ENCODE data around the gene MYD88.

MYD88 gene

DNA sequence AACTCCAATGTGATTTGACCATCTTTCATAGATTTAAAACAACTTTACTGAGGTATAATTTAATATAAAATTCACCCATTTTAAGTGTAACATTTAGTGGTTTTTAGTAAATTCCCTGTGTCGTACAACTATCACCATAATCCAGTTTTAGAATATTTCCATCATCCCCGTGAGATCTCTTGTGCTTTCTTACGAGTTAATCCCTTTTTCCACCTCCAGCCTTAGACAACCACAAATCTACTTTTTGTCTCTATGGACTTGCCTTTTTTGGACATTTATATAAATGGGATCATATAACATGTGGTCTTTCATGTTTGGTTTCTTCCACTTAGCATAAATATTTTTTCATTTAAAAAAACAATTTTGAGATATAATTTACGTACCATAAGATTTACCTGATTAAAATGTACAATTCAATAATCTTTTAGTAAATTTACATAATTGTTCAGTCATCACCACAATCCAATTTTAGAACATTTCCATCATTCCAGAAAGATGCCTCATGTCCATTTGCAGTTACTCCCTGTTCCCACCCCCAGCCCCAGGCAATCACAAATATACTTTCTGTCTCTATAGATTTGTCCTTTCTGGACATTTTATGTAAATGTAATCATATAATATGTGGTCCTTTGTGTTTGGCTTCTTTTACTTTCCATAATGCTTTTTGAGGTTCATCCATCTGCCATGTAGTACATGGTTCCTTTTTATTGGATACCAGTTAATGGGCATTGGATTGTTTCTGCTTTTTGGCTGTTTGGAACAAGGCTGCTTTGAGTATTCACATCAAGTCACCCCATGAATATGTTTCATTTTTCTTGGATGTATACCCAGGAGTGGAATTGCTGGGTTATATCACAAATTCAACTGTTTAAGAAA, 29.9 kb downstream of the MYD88 start:
- DNase-seq = no peak

DNA sequence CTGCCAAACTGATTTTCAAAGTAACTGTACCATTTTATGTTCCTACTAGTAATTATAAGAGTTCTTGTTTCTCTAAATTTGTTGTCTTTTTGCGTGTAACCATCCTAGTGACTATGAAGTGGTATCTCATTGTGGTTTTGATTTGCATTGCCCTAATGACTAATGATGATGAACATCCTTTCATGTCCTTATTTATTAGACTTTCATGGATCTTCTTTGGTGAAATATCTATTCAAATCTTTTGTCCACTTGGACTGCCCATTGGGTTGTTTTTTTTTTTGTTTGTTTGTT, 30.5 kb downstream of the MYD88 start:
- no peak for DNase-seq

DNA sequence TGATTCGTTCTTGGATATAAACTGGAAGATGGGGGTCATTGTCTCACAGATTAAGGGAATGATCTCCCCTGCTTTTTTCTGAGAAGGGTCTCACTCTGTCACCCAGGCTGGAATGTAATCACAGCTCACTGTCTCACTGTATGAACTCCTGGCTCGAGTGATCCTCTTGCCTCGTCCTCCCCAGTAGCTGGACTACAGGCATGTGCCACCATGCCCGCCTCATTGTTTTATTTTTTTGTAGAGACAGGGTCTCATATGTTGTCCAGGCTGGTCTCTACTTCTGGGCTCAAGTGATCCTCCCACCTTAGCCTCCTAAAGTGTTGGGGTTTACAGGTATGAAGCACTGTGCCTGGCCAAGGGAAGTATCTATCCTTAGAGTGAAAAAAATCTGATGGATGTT, 32.3 kb downstream of the MYD88 start:
- no peak for DNase-seq

DNA sequence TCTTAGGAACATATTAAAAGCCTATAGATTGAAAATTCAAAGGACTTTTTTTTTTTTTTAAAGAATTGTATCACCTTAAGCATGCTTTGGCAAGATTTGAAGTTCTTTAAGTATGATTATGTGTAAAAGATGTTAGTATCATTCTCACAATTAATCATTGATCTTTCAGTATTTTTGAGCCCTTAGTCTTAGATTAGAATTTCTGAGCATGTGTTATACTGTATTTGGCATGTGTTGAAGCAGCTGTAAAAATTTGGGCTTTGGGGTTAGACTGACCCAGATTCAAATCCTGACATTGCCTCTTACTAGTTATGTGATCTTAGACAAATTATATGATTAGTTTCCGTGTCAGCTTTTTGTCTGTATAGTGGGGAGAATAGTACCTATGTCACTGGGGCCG, 33.2 kb downstream of the MYD88 start:
- no peak for DNase-seq

DNA sequence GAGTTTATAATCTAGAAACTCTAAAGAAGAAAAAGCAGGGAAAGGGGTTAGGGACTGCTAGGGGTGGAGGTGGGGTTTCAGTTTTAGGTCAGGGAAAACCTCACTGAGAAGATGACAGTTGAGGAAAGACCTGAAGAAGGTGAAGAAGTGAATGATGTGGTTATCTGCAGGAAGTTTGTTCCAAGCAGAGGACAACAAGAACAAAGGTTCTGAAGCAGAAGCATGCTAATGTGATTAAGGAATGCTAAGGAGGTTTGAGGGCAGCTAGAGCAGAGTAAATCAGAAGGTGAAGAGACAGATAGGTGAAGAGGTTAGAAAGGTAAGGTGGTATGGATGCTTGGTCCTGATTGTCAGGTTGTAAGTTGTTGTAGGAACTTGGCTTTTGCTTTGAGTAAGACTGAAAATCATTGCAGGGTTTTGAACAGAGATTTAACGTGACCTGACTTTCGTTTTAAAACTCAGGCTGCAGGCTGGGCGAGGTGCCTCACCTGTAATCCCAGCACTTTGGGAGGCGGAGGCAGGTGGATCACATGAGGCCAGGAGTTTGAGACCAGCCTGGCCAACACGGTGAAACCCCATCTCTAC, 35.5 kb downstream of the MYD88 start:
- DNase-seq = no peak

DNA sequence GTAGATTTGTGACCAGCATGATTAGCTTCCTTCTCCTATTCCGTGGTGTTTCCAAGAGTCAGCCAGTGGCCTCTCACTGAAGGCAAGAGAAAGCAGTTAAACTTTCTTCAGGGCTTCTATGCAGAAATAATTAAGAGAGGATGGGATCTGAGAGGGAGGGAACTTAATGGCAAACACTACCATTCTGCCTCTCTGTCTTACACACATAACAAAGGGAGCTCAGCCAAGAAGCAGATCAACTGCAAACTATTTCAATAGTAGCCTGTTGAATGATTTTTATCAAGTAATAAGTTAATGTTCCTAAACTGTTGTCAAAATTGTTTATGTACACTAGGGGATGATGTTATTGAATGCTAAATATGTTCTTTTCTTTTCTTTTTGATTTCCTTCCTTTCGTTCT, 38.7 kb downstream of the MYD88 start:
- no peak for DNase-seq

DNA sequence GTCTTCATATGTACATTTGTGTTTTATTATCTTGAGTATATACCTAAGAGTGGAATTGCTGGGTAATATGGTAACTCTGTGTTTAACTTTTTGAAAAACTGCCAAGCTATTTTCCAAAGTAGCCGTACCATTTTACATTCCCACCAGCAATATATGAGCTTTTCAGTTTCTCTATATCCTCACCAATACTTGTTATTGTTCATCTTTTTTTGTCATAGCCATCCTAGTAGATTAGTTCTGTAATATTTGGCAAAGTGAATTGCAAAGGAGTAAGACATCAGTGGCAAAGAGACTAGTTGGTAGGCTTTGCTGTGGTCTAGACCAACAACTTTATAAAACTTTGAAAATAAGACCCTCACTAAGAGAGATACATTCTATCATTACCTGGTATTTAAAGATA, 48.3 kb downstream of the MYD88 start:
- no peak for DNase-seq

DNA sequence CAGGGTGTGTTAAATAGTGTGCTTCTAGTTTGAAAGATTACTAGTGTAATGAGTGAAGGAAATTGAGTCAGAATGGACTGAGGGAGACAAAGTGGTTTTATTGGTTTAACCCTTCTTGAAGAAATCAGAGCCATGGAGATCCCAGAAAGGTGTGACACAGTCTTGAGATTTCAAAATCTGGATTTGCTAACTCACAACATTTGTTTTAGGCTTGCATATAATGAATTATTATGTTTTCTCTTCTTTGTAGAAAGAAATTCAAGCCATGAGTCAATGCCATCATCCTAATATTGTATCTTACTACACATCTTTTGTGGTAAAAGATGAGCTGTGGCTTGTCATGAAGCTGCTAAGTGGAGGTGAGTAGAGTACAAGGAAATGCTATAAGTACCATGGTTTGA, 52.0 kb downstream of the MYD88 start:
- DNase-seq = no peak
